Trophoblast cell (in vitro differentiated cells and primary cell): ENCODE data around the gene SYF2.

ENCODE experiments used
- DNase-seq, 2 donors: peaks; one replicate each; pipeline ENCODE4 v3.0.0-alpha.2; 2016
- H2AFZ ChIP-seq: 2 replicates; pipeline ENCODE4 v1.6.1; 2013; ENCODE audit warnings: low read length, moderate library complexity, mild to moderate bottlenecking; ENCODE audit not compliant: insufficient read depth, poor library complexity
- H2AK5ac ChIP-seq: 2 replicates; pipeline ENCODE4 v1.6.1; 2013; ENCODE audit warnings: mild to moderate bottlenecking, low read length
- H2BK120ac ChIP-seq: 2 replicates; pipeline ENCODE4 v1.6.1; 2013; ENCODE audit warnings: low read length, mild to moderate bottlenecking, moderate library complexity; ENCODE audit not compliant: insufficient read depth, poor library complexity
- H2BK12ac ChIP-seq: 2 replicates; pipeline ENCODE4 v1.6.1; 2013; ENCODE audit warnings: mild to moderate bottlenecking, low read length, moderate library complexity
- H2BK5ac ChIP-seq: 2 replicates; pipeline ENCODE4 v1.6.1; 2013; ENCODE audit warnings: low read length, low read depth, moderate library complexity, mild to moderate bottlenecking; ENCODE audit not compliant: poor library complexity
- H3K14ac ChIP-seq: 2 replicates; pipeline ENCODE4 v1.6.1; 2013; ENCODE audit warnings: mild to moderate bottlenecking, low read length
- H3K18ac ChIP-seq: 2 replicates; pipeline ENCODE4 v1.6.1; 2013; ENCODE audit warnings: mild to moderate bottlenecking, low read length
- H3K23ac ChIP-seq: 2 replicates; pipeline ENCODE4 v1.6.1; 2013; ENCODE audit warnings: low read length
- H3K27ac ChIP-seq: 2 replicates; pipeline ENCODE4 v1.5.1; 2013; ENCODE audit warnings: low read depth, mild to moderate bottlenecking, inconsistent platforms, low read length, moderate library complexity
- H3K27me3 ChIP-seq: 2 replicates; pipeline ENCODE4 v1.6.1; 2013; ENCODE audit warnings: inconsistent platforms, mild to moderate bottlenecking, low read length, moderate library complexity; ENCODE audit not compliant: insufficient read depth
- H3K36me3 ChIP-seq, 2 experiments: 1 replicate in 1 of 2; 2 replicates in 1 of 2; pipeline ENCODE4 v1.6.1; 2013; ENCODE audit warnings: low read length in 2 of 2, mild to moderate bottlenecking in 2 of 2, moderate library complexity in 1 of 2; ENCODE audit not compliant: insufficient read depth in 2 of 2, control insufficient read depth in 1 of 2
- H3K4ac ChIP-seq: 2 replicates; pipeline ENCODE4 v1.6.1; 2013; ENCODE audit warnings: low read depth, mild to moderate bottlenecking, low read length, moderate library complexity
- H3K4me1 ChIP-seq, 2 experiments: 1 replicate in 1 of 2; 2 replicates in 1 of 2; pipeline ENCODE4 v1.6.1; 2013; ENCODE audit warnings: low read length in 2 of 2, mild to moderate bottlenecking in 2 of 2, moderate library complexity in 1 of 2; ENCODE audit not compliant: insufficient read depth in 2 of 2, control insufficient read depth in 1 of 2
- H3K4me2 ChIP-seq: 2 replicates; pipeline ENCODE4 v1.6.1; 2013; ENCODE audit warnings: inconsistent platforms, mild to moderate bottlenecking, low read length, moderate library complexity
- H3K4me3 ChIP-seq: 2 replicates; pipeline ENCODE4 v1.5.1; 2013; ENCODE audit warnings: mild to moderate bottlenecking, low read depth, low read length, inconsistent platforms
- H3K79me1 ChIP-seq: one replicate; pipeline ENCODE4 v1.6.1; 2013; ENCODE audit warnings: low read length
- H3K79me2 ChIP-seq: 2 replicates; pipeline ENCODE4 v1.6.1; 2013; ENCODE audit warnings: low read length, mild to moderate bottlenecking; ENCODE audit not compliant: control insufficient read depth, insufficient read depth, poor library complexity
- H3K9ac ChIP-seq: 2 replicates; pipeline ENCODE4 v1.6.1; 2013; ENCODE audit warnings: mild to moderate bottlenecking, low read length
- H3K9me3 ChIP-seq: 2 replicates; pipeline ENCODE4 v1.6.1; 2013; ENCODE audit warnings: low read depth, mild to moderate bottlenecking, control low read depth, inconsistent platforms, low read length; ENCODE audit not compliant: insufficient read depth
- H4K12ac ChIP-seq: 2 replicates; pipeline ENCODE4 v1.6.1; 2013; ENCODE audit warnings: low read depth, mild to moderate bottlenecking, low read length, moderate library complexity
- H4K8ac ChIP-seq: 2 replicates; pipeline ENCODE4 v1.6.1; 2013; ENCODE audit warnings: low read depth, mild to moderate bottlenecking, low read length, moderate library complexity
- H4K91ac ChIP-seq: one replicate; pipeline ENCODE4 v1.6.1; 2013; ENCODE audit warnings: low read depth, mild to moderate bottlenecking, low read length, moderate library complexity
- WGBS: extraction: QIAGEN DNeasy Blood & Tissue Kit; methylation state at CpG from one replicate; pipeline ENCODE4 v1.1.7; 2013; ENCODE audit warnings: missing lambda C conversion rate; ENCODE audit not compliant: insufficient read length, insufficient coverage; ENCODE audit errors: extremely low coverage; 5-methylcytosine and 5-hydroxymethylcytosine counted together

The SYF2 gene

DNA sequence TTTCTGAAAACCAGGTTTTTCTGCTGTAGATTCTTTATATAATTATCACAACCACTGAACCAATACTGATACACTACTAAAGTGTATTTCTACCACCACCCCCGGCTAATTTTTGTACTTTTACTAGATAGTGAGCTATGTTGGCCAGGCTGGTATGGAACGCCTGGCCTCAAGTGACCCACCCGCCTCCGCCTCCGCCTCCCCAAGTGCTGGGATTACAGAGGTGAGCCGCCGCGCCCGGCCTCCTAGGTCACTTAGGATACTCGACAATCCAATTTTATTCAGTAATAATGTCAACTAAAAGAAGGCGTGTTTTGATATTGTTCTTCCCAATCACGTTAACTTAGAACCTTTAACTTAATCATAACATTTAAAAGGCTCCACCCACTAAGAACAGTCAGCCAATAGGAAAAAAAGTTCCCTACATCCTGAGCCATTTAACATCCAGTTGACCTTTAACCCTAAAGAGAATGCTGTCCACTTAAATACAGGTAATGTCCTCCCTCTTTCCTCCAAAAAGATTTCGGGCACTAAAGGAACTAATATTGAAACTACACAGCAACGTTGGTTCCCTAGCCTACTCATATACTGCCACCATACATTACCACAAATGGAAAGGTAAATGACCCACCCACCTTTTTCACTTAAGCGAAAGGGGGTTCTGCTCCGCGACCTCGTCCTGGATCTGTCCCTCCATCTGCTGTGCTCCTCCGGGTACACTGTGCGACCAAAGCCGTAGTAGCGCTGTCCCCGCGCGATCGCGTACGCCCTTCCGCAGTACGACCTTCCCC, 13.7 kb upstream of the SYF2 start:
- peak overlapping the region; percentile 82 for H3K4me2 ChIP-seq
- peak overlapping the region; percentile 57 for H2BK120ac ChIP-seq
- H2AFZ ChIP-seq: peak overlapping the region; percentile 50
- H3K18ac ChIP-seq: peak overlapping the region; percentile 87
- H4K91ac ChIP-seq: peak overlapping the region; percentile 66
- H3K79me1 ChIP-seq: peaks cover 14% of the 10 kb centered on the region
- peak in 1 of 2 donors; percentile 56 for DNase-seq
- H4K8ac ChIP-seq: peak overlapping the region; percentile 52
- H3K79me2 ChIP-seq: peaks cover 13% of the 10 kb centered on the region
- H2BK12ac ChIP-seq: no peak overlapping the region
- H3K27me3 ChIP-seq: no peaks in the 10 kb centered on the region
- peaks cover 19 to 20% of the 10 kb centered on the region in 2 experiments for H3K36me3 ChIP-seq
- peak overlapping the region; percentile 81 for H3K9ac ChIP-seq
- H3K4me1 ChIP-seq: peaks cover 0 to 2% of the 10 kb centered on the region in 2 experiments
- H3K23ac ChIP-seq: no peak overlapping the region
- H2BK5ac ChIP-seq: peak overlapping the region; percentile 22
- H3K4me3 ChIP-seq: peak overlapping the region; percentile 96
- H4K12ac ChIP-seq: peak overlapping the region; percentile 34
- WGBS: no CpG with 5 or more reads among the region's 30 CpGs
- peak overlapping the region; percentile 96 for H3K4ac ChIP-seq
- peaks cover 2% of the 10 kb centered on the region for H3K9me3 ChIP-seq
- peak overlapping the region; percentile 78 for H3K14ac ChIP-seq
- H3K27ac ChIP-seq: peak overlapping the region; percentile 94
- H2AK5ac ChIP-seq: peak overlapping the region; percentile 65

DNA sequence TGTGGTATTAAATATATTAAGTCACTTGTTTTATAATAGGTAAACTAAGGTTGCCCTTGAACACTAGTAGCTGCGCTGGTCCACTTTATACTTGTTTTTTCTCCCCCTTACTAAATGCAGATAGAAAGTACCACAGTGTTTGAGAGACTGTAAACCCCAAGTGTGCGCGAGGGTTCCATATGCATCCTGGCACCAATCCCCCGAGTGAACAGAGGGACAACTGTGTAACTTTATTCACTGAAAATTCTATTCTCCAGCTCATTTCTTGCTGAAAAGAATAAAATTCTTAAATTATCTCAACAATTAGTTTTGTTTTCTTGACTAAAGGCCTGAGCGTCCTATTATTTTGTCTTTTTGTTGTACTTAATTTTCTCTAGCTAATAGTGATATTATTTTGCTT, 13.1 kb upstream of the SYF2 start:
- WGBS: no CpG with 5 or more reads among the region's 5 CpGs
- no peak overlapping the region for H2AK5ac ChIP-seq
- H3K79me1 ChIP-seq: peaks cover 14% of the 10 kb centered on the region
- H4K8ac ChIP-seq: no peak overlapping the region
- H2AFZ ChIP-seq: no peak overlapping the region
- H3K4me3 ChIP-seq: no peak overlapping the region
- H2BK5ac ChIP-seq: no peak overlapping the region
- H4K91ac ChIP-seq: no peak overlapping the region
- no peak overlapping the region for H3K27ac ChIP-seq
- H3K36me3 ChIP-seq: peaks cover 19 to 24% of the 10 kb centered on the region in 2 experiments
- no peak overlapping the region for H2BK120ac ChIP-seq
- no peak overlapping the region for H3K9ac ChIP-seq
- H3K79me2 ChIP-seq: peaks cover 13% of the 10 kb centered on the region
- no peak for DNase-seq
- H2BK12ac ChIP-seq: no peak overlapping the region
- H3K4ac ChIP-seq: no peak overlapping the region
- peaks cover 6 to 8% of the 10 kb centered on the region in 2 experiments for H3K4me1 ChIP-seq
- no peaks in the 10 kb centered on the region for H3K27me3 ChIP-seq
- peaks cover 2% of the 10 kb centered on the region for H3K9me3 ChIP-seq
- H3K14ac ChIP-seq: no peak overlapping the region
- no peak overlapping the region for H3K4me2 ChIP-seq
- no peak overlapping the region for H4K12ac ChIP-seq
- H3K18ac ChIP-seq: no peak overlapping the region
- H3K23ac ChIP-seq: no peak overlapping the region

DNA sequence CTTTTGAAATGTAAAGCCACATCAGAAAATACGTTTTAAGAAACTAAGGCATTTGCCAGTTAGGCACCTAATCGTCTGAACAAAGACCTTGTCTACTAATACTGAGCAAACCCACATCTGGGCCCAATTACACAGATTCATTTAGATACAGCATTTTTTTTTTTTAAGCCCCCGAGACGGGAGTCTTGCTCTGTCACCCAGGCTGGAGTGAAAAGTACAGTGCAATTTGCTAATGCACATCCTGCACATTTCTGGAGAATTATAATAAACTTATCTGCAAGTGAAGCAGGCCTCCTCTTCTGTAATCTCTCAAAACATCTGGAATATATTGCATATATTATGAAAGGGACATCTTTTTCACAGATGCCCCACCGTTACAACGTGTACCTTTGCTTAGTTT, 11.6 kb upstream of the SYF2 start:
- Histone ChIP-seq H2BK5ac (no peak overlapping the region), H3K14ac (no peak overlapping the region), H3K4me1 (peaks cover 6 to 8% of the 10 kb centered on the region in 2 experiments), H3K4me2 (no peak overlapping the region), H4K8ac (no peak overlapping the region), H2BK12ac (no peak overlapping the region), H3K79me1 (peaks cover 19% of the 10 kb centered on the region), H3K79me2 (peaks cover 13% of the 10 kb centered on the region), H3K27ac (no peak overlapping the region), H3K36me3 (peaks cover 19 to 24% of the 10 kb centered on the region in 2 experiments), H3K27me3 (no peaks in the 10 kb centered on the region), H3K4ac (peak overlapping the region; percentile 30), H4K91ac (no peak overlapping the region), H3K23ac (no peak overlapping the region), H3K4me3 (no peak overlapping the region), H4K12ac (no peak overlapping the region), H2AK5ac (no peak overlapping the region), H3K9me3 (peaks cover 2% of the 10 kb centered on the region), H3K18ac (no peak overlapping the region), H2AFZ (no peak overlapping the region), H2BK120ac (no peak overlapping the region), H3K9ac (no peak overlapping the region)
- no peak for DNase-seq
- no CpG with 5 or more reads among the region's 6 CpGs for WGBS

DNA sequence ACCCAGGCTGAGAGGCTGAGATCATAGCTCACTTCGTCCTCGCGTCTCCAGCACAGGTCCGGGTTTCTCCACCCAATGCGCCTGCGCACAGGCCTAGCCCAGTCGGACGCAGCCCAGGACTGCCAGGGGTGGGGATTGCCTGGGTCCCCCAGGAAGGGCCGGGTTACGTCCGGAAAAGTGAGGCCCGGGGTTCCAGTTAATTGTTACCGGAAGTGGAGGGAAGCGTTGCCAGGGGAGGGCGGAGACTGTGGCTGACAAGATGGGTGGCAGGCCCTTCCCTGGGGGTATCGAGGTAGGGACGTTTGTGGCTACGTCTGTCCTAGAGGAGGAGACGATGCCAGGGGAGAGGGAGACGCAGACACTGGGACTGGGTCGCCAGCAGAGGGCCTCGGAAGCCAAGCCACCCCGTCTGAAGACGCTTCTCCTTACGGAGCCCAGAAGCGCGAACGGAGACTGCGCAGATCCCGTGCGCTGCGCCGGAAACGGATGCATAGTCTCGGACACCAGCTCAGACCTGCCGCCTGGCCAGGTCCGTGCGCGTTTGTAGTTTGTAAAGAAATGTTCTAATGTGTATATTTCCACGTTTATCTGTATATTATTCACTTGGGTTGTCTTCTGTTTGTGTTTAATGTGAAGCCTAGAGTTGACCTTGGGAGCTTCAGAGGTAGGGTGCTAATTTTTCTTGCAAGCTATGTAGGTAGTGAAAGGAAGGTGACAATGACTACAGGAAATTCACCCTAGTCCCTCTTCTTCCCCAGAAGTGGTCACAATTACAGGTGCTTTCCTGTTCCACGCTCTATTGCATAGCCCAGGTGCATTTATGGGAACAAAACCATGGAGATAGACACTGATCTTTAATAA, 7.6 kb upstream of the SYF2 start:
- WGBS: no CpG with 5 or more reads among the region's 41 CpGs
- peak overlapping the region; percentile 57 for H4K12ac ChIP-seq
- peaks cover 6% of the 10 kb centered on the region in 2 experiments for H3K4me1 ChIP-seq
- peaks cover 12 to 20% of the 10 kb centered on the region in 2 experiments for H3K36me3 ChIP-seq
- H2BK5ac ChIP-seq: peak overlapping the region; percentile 0
- no peak overlapping the region for H2BK12ac ChIP-seq
- H3K79me1 ChIP-seq: peaks cover 5% of the 10 kb centered on the region
- no peak overlapping the region for H3K4ac ChIP-seq
- DNase-seq: peak; percentile 96 to 97
- H3K4me3 ChIP-seq: peak overlapping the region; percentile 79
- peak overlapping the region; percentile 49 for H4K8ac ChIP-seq
- H3K9ac ChIP-seq: peak overlapping the region; percentile 54
- H3K4me2 ChIP-seq: peak overlapping the region; percentile 76
- H3K79me2 ChIP-seq: no peaks in the 10 kb centered on the region
- peak overlapping the region; percentile 59 for H3K14ac ChIP-seq
- no peaks in the 10 kb centered on the region for H3K27me3 ChIP-seq
- no peaks in the 10 kb centered on the region for H3K9me3 ChIP-seq
- H2BK120ac ChIP-seq: no peak overlapping the region
- H2AK5ac ChIP-seq: no peak overlapping the region
- peak overlapping the region; percentile 6 for H3K18ac ChIP-seq
- peak overlapping the region; percentile 58 for H4K91ac ChIP-seq
- no peak overlapping the region for H3K23ac ChIP-seq
- peak overlapping the region; percentile 9 for H2AFZ ChIP-seq
- peak overlapping the region; percentile 67 for H3K27ac ChIP-seq
